GM18507 (cell line): ENCODE results near the gene ANKIB1.
"Not testable (repeated sequence)": the region's sequence is repeated elsewhere in the genome, so short reads cannot be mapped to it uniquely, and the experiment has no call there.

Experiments used
- DNase-seq: peaks from one replicate; pipeline ENCODE4 v3.0.0; 2011; ENCODE audit warnings: low read depth; ENCODE audit not compliant: insufficient read length; ENCODE audit errors: extremely low spot score
- FAIRE-seq: peaks from 2 replicates; lab custom pipeline; 2011; peaks lifted over from hg19 to GRCh38; lab: Jason Lieb, UNC

ANKIB1 gene

DNA sequence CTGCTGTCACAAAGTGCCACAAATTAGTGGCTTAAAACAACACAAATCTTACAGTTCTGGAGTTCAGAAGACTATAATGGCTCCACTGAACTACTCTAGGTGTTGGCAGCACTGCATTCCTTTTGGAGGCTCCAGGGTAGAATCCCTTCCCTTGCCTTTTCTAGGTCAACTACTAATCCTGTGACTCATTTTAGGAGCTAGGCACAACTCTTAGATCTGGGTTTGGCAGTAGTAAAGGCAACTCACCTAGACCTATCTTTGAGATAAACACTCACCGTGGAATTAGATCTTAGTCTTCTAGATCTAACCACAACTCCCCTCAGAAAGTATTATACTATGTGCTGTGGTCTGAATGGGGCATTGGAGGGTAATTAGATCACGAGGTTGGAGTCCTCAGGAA lies 60.4 kb downstream of the ANKIB1 start:
- DNase-seq (no peak), FAIRE-seq (no peak)

DNA sequence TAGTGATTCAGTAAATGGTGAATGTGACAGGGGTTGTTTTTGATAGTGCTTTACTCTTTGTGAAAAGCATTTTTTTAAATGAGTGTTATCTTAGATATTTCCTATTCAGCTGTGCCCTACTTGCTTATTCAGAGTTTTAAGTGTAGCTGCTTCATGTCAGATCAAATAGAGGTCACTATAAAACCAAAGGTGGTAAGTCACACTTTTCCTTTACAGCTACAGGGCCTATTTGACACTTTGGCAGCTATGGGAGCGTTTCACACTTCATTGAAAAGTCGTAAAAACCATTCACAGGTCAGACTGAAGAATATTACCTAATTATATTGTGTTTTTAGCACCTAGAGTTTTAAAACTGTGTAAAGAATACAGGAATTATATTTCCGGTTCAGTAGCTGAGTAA lies 67.3 kb downstream of the ANKIB1 start:
- no peak for FAIRE-seq
- DNase-seq, result no peak

DNA sequence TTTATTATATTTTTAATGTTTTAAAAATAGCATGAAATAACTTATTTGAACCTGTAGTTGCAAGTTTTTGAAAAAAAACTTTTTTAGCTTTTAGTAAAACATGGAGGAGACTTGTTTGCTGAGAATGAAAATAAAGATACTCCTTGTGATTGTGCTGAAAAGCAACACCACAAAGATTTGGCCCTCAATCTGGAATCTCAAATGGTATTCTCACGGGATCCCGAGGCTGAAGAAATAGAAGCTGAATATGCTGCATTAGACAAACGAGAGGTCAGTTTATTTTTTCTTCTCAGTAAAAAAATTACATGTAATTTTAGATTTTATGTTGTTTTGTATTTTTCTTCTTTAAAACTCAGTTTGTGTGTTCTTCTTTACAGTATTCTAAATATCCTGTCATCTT lies 73.5 kb downstream of the ANKIB1 start:
- DNase-seq, result no peak
- no peak for FAIRE-seq

- no peak for DNase-seq
- no peak for FAIRE-seq
These were observed 79.4 kb downstream of the ANKIB1 start for GRCh38 chr7:92325173-92325572.

DNA sequence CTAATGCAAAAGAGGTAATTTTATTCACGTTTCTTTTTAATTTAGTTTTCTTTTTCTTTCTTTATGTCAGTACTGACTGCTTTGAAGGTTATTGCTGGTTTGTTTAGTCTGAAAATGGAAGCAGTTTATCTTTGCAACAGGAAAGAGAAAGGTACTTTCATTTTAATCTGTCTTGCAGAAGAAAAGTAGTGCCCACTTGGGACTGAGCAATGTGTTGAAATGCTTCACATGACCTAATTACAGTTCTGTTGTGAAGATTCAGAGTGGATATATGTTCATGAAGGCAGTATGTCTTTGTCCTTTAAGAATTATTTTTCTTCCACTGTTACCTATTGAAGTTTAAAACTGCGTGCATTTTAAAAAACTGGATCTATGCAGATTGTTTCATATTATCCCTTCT lies 80.1 kb downstream of the ANKIB1 start:
- DNase-seq (no peak), FAIRE-seq (peak; percentile 18)

GRCh38 chr7:92330835-92331438 lies 85.2 kb downstream of the ANKIB1 start:
- DNase-seq (no peak), FAIRE-seq (no peak)

- no peak for DNase-seq
- FAIRE-seq, result no peak
These were observed 85.7 kb downstream of the ANKIB1 start for GRCh38 chr7:92331508-92331907.

DNA sequence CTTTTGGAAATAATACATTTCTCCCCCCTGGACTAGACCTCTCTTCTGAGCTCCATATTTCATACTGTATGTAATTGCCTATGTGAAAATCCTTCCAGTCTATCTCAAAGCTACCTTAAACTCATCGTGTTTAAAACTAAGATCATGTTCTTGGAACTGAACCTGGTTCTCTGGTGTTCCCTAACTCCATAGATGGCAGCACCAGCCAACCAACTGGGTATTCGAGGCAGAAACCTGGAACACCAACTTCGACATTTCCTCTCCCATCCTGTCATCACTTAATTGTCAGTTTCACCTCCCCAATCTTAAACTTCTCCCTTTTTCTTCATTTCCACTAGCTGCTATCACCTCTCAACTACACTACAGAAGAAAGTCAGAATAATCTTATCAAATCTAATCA lies 87.0 kb downstream of the ANKIB1 start:
- FAIRE-seq, result no peak
- no peak for DNase-seq

GRCh38 chr7:92333866-92334265 lies 88.1 kb downstream of the ANKIB1 start:
- FAIRE-seq (no peak), DNase-seq (no peak)

DNA sequence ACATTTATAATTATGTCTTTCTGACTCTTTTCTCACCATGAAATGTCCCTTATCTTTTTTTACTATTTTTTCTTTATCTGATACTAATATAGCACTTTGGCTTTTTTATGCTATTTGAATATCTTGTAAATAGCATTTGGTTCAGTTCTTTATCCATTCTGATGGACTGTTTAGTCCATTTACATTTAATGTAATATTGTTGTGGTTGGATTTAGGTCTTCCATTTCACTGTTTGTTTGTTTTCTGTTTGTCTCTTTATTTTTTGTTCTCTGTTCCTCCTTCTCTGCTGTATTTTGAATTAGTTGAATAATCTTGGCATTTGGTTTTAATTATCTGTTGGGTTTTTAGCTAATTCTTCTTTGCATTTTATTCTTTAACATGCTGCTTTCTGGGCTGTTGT lies 89.8 kb downstream of the ANKIB1 start:
- FAIRE-seq, result no peak

DNA sequence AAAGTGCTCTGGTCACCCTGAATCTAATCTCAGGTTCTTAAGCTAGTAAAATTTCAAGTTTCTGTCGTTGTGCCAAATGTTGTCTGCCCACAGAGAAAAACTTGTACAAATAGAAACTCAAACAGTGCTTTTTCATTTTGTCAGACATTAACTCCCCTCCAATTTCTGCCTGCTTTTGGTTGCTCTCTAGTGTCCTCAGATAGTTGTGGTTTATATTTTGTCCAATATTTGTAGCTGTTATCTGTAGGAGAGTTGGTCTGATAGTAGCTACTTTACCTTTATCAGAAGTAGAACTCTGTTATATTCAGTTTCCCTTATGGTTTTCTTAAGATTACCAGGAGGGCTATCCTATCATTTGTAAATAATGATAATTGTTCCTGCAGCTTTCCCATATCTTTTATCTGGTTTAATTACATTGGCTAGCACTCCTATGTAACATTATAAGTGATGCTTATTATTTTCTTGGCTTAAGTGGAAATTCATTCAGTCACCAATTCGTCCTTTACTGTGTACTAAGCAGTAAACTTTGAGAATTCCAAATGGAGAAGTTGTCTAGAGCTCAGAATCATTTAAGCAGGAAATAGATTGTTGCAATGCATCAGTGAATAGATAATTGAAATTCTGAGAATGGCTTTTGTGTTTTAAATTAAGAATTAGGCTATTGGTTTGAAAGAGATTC lies 91.0 kb downstream of the ANKIB1 start:
- FAIRE-seq (no peak), DNase-seq (no peak)

More for the DNA sequence above, 89.8 kb downstream of the ANKIB1 start:
- DNase-seq, result no peak

DNA sequence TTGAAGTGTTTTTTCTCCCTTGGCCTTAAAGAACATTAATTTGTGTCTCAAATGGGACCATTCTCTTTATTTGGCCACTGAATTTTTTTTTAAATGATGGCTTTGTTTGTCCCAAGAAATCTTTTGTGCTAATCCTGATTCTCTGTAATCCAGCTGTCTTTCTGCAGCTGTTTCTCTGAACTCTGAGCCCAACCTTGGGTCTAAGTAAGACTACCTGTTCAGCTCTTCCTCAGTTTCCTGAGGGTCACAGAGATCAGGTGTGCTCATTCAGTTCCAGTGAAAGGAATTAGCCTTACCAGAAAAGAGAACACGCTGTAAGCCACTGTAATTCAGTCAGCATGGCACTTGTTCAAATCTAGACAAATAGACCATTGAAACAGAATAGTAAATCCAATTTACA lies 94.2 kb downstream of the ANKIB1 start:
- DNase-seq (no peak), FAIRE-seq (no peak)

- FAIRE-seq (no peak), DNase-seq (no peak)
These were observed 97.9 kb downstream of the ANKIB1 start for GRCh38 chr7:92343714-92344113.

- FAIRE-seq, result no peak
- DNase-seq, result no peak
These were observed 106.2 kb downstream of the ANKIB1 start for GRCh38 chr7:92352009-92352408.

DNA sequence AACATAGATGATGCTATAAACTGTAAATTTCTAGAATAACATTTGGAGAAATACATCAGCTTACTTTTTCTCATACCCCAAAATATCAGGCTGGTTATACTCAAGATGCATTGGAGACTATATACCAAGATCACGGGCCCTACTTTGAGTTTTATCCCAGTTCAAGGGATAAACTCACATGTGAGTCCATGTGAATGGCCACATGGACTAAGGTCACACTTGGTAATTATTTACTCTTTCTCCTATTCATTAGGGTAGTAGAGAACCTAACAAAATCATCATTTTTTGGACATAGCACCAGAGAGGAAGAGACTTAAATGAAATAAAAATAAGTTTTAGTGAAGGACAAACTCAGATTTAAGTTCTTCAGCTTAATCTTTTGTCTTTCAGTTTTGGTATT lies 108.4 kb downstream of the ANKIB1 start:
- FAIRE-seq, result no peak

DNA sequence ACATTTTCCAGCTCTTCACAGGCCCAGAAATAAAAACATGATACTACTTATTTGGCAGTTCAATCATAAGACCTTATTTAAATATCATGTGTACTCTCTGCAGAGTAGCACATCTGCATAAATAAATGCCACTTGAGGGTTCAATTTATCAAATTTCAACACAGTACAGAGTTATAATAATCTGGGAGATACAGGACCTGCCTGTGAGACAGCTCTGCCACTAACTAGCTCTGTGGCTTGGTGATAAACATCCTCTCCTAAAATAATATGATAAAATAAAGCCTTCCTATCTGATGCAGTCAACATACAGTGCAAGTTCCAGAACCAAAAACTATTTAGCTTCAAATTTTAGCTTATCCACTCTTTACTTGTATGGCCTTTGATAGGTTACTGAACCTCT lies 110.6 kb downstream of the ANKIB1 start:
- DNase-seq (no peak), FAIRE-seq (no peak)

More for the DNA sequence above, 108.4 kb downstream of the ANKIB1 start:
- no peak for DNase-seq

- FAIRE-seq (no peak), DNase-seq (no peak)
These were observed 111.5 kb downstream of the ANKIB1 start for GRCh38 chr7:92357260-92357659.

GRCh38 chr7:92359179-92359578 lies 113.4 kb downstream of the ANKIB1 start:
- DNase-seq, FAIRE-seq: not testable (repeated sequence)

GRCh38 chr7:92359801-92360200 lies 114.0 kb downstream of the ANKIB1 start:
- no peak for FAIRE-seq
- no peak for DNase-seq

DNA sequence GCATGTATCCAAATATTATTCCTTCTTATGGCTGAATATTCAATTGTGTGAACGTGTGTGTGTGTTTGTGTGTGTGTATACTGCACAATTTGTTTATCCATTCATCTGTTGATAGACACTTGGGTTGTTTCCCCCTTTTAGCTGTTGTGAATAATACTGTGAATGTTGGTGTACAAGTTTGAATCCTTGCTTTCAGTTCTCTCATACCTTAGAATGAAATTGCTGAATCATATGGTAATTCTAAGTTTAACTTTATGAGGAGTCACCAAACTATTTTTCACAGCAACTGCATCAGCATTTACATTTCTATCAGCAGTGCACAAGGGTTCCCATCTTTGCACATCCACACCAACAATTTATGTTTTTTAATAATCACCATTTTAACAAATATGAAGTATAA lies 114.6 kb downstream of the ANKIB1 start:
- DNase-seq, result no peak
- peak; percentile 35 for FAIRE-seq

DNA sequence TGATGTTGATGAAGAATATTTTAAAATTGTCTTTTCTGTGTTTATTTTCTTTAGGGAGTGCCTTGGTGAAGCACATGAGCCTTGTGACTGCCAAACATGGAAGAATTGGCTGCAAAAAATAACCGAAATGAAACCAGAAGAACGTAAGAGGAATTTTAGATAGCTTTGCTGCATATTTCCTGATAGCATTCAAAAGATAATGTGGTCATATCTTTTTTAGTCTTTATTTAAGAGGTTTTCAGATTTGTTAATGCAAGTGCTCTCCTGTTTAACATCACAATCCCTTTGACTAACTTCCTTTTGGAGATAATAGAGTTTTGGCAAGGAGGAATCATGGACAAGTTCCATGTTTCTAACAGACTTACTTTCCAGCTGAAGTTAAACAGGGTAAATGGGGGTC lies 116.4 kb downstream of the ANKIB1 start:
- FAIRE-seq, result no peak
- no peak for DNase-seq
